Liver (tissue), 9 donors: ENCODE measurements around the gene ARHGEF10L. TPM values are rescaled to one million over a fixed set of nuclear protein-coding genes. Genes with fewer than 3 reads are reported as not detected.

ENCODE experiments used
- DNase-seq: peaks from one replicate; pipeline ENCODE4 v3.0.0-alpha.2; 2017; ENCODE audit warnings: low spot score
- H3K27ac ChIP-seq, 2 donors: one replicate each; pipeline ENCODE4 v1.7.0; 2013; ENCODE audit warnings: inconsistent platforms in 2 of 2, low read length in 2 of 2, control low read depth in 1 of 2, low read depth in 1 of 2, mild to moderate bottlenecking in 1 of 2
- H3K27me3 ChIP-seq, 4 donors: one replicate each; pipeline versions ENCODE4 v1.6.1 to v1.7.0; 2013; ENCODE audit warnings: low read length in 3 of 4, inconsistent platforms in 1 of 4, mild to moderate bottlenecking in 1 of 4, moderate library complexity in 1 of 4; ENCODE audit not compliant: control insufficient read depth in 4 of 4, insufficient read depth in 4 of 4
- H3K36me3 ChIP-seq, 4 donors: one replicate each; pipeline versions ENCODE4 v1.6.1 to v1.7.0; 2013; ENCODE audit warnings: low read length in 3 of 4, mild to moderate bottlenecking in 3 of 4, low read depth in 1 of 4, moderate library complexity in 1 of 4; ENCODE audit not compliant: control insufficient read depth in 4 of 4, insufficient read depth in 3 of 4
- H3K4me1 ChIP-seq, 4 donors: one replicate each; pipeline versions ENCODE4 v1.6.1 to v1.7.0; 2013; ENCODE audit warnings: low read length in 3 of 4, mild to moderate bottlenecking in 3 of 4, moderate library complexity in 1 of 4; ENCODE audit not compliant: control insufficient read depth in 4 of 4, insufficient read depth in 4 of 4
- H3K4me3 ChIP-seq, 3 donors: one replicate each; pipeline versions ENCODE4 v1.6.1 to v1.7.0; 2013; ENCODE audit warnings: low read length in 3 of 3, control low read depth in 1 of 3, low read depth in 1 of 3, mild to moderate bottlenecking in 1 of 3
- H3K9ac ChIP-seq, 2 donors: one replicate each; pipeline ENCODE4 v1.7.0; 2013; ENCODE audit warnings: low read length in 2 of 2, mild to moderate bottlenecking in 2 of 2, moderate library complexity in 2 of 2, control low read depth in 1 of 2, low read depth in 1 of 2
- H3K9me3 ChIP-seq, 4 donors: one replicate each; pipeline versions ENCODE4 v1.6.1 to v1.7.0; 2013; ENCODE audit warnings: low read length in 3 of 4; ENCODE audit not compliant: control insufficient read depth in 4 of 4
- ATF3 ChIP-seq: IDR thresholded peaks from 2 replicates; pipeline ENCODE4 v1.6.1; 2016; ENCODE audit warnings: antibody characterized with exemption
- CTCF ChIP-seq: fragments of 150-350 bp; IDR thresholded peaks from 2 replicates; pipeline ENCODE4 v1.5.1; 2017; ENCODE audit warnings: improper control_type of control experiment, low read depth, low read length; ENCODE audit not compliant: missing input control
- EGR1 ChIP-seq, 2 donors: IDR thresholded peaks; 2 replicates each; pipeline ENCODE4 v1.6.1; 2016 to 2018; ENCODE audit warnings: antibody characterized with exemption in 2 of 2, low read depth in 2 of 2
- FOXA1 ChIP-seq: IDR thresholded peaks from 2 replicates; pipeline ENCODE4 v1.6.1; 2016; ENCODE audit warnings: antibody characterized with exemption
- FOXA2 ChIP-seq: IDR thresholded peaks from 2 replicates; pipeline ENCODE4 v1.6.1; 2016; ENCODE audit warnings: antibody characterized with exemption
- GABPA ChIP-seq, 2 donors: IDR thresholded peaks in 1 of 2; conservative IDR thresholded peaks in 1 of 2; 2 replicates each; pipeline ENCODE4 v1.6.1; 2016; ENCODE audit warnings: antibody characterized with exemption in 2 of 2, mild to moderate bottlenecking in 1 of 2, moderate library complexity in 1 of 2
- HNF4A ChIP-seq, 2 donors: conservative IDR thresholded peaks; 2 replicates each; pipeline ENCODE4 v1.6.1; 2016; ENCODE audit warnings: antibody characterized with exemption in 2 of 2, mild to moderate bottlenecking in 2 of 2
- HNF4G ChIP-seq: IDR thresholded peaks from 2 replicates; pipeline ENCODE4 v1.6.1; 2016; ENCODE audit warnings: antibody characterized with exemption
- JUND ChIP-seq, 2 donors: IDR thresholded peaks; 2 replicates each; pipeline ENCODE4 v1.6.1; 2016; ENCODE audit warnings: antibody characterized with exemption in 2 of 2
- MAX ChIP-seq: IDR thresholded peaks from 2 replicates; pipeline ENCODE4 v1.6.1; 2016; ENCODE audit warnings: antibody characterized with exemption
- NR2F2 ChIP-seq: IDR thresholded peaks from 2 replicates; pipeline ENCODE4 v1.6.1; 2016; ENCODE audit warnings: antibody characterized with exemption
- RAD21 ChIP-seq, 2 donors: IDR thresholded peaks; 2 replicates each; pipeline ENCODE4 v1.6.1; 2016; ENCODE audit warnings: antibody characterized with exemption in 2 of 2, mild to moderate bottlenecking in 2 of 2
- REST ChIP-seq: IDR thresholded peaks from 2 replicates; pipeline ENCODE4 v1.6.1; 2016; ENCODE audit warnings: antibody characterized with exemption, mild to moderate bottlenecking
- RXRA ChIP-seq, 2 donors: IDR thresholded peaks; 2 replicates each; pipeline ENCODE4 v1.6.1; 2017 to 2018; ENCODE audit warnings: antibody characterized with exemption in 2 of 2, mild to moderate bottlenecking in 1 of 2
- SP1 ChIP-seq: IDR thresholded peaks from 2 replicates; pipeline ENCODE4 v1.6.1; 2018; ENCODE audit warnings: antibody characterized with exemption, mild to moderate bottlenecking
- TAF1 ChIP-seq: conservative IDR thresholded peaks from 2 replicates; pipeline ENCODE4 v1.6.1; 2016; ENCODE audit warnings: antibody characterized with exemption, mild to moderate bottlenecking
- YY1 ChIP-seq: IDR thresholded peaks from 2 replicates; pipeline ENCODE4 v1.6.1; 2016; ENCODE audit warnings: antibody characterized with exemption, mild to moderate bottlenecking
- ZBTB33 ChIP-seq: IDR thresholded peaks from 2 replicates; pipeline ENCODE4 v1.6.1; 2016; ENCODE audit warnings: antibody characterized with exemption
- WGBS: extraction: QIAGEN DNeasy Blood & Tissue Kit; methylation state at CpG from one replicate; pipeline ENCODE4 v1.1.7; 2013; 5-methylcytosine and 5-hydroxymethylcytosine counted together
- polyA plus RNA-seq, 2 donors: library from polyadenylated mRNA; stranded (reverse) in 1 of 2; unstranded in 1 of 2; fragments of 200-250 nt in 1 of 2; fragments of >200 nt in 1 of 2; fragmentation: Nextera tagmentation in 1 of 2; extraction: Ambion mirVana in 1 of 2; gene quantifications; one replicate each; pipeline versions ENCODE4 v1.2.1 to v1.2.3, GENCODE V29; 2013 to 2015
- total RNA-seq, 2 donors: library from RNA; depleted of rRNA; stranded (reverse); fragments of >200 nt; gene quantifications; one replicate each; pipeline ENCODE4 v1.2.3, GENCODE V29; 2014
- donor health status: healthy.
- donor health status: healthy.
- donor health status: healthy.
- donor health status: healthy.
- donor health status: healthy.

ARHGEF10L gene
- total and polyA plus RNA-seq, 4 donors = 26.3 to 169 (median 57.5) TPM

GRCh38 chr1:17664322-17664721, 124.8 kb downstream of the ARHGEF10L start:
- Histone ChIP-seq H3K9ac (no peak overlapping the region), H3K4me3 (no peak overlapping the region), H3K27me3 (no peaks in the 10 kb centered on the region), H3K9me3 (no peaks in the 10 kb centered on the region), H3K36me3 (peaks cover 25 to 93% (median 57%) of the 10 kb centered on the region in 4 donors), H3K4me1 (peaks cover 0 to 9% (median 3%) of the 10 kb centered on the region in 4 donors), H3K27ac (no peak overlapping the region)
- DNase-seq = no peak
- no peak for TF ChIP-seq SP1
- TF ChIP-seq NR2F2 = no peak
- no peak for TF ChIP-seq HNF4A (conservative IDR thresholded peaks at IDR 0.05)
- TF ChIP-seq MAX = no peak
- no peak for TF ChIP-seq GABPA (IDR thresholded peaks at IDR 0.05 in 1 of 2, conservative IDR thresholded peaks at IDR 0.05 in 1 of 2)
- no peak for TF ChIP-seq RAD21 (IDR thresholded peaks at IDR 0.05)
- TF ChIP-seq REST = no peak
- no peak for TF ChIP-seq TAF1
- TF ChIP-seq RXRA (IDR thresholded peaks at IDR 0.05) = no peak
- no peak for TF ChIP-seq FOXA1
- no peak for TF ChIP-seq FOXA2
- no peak for TF ChIP-seq HNF4G
- TF ChIP-seq ATF3 = no peak
- no peak for TF ChIP-seq CTCF
- TF ChIP-seq EGR1 (IDR thresholded peaks at IDR 0.05; ENCODE audit: low read depth in 2 of 2) = no peak
- no peak for TF ChIP-seq ZBTB33
- no peak for TF ChIP-seq JUND (IDR thresholded peaks at IDR 0.05)
- no peak for TF ChIP-seq YY1
- 83% methylated on average over 11 of the region's 11 CpGs for WGBS
